Measurements from ENCODE around the gene APCDD1L.
"Not testable (repeated sequence)": the region's sequence is repeated elsewhere in the genome, so short reads cannot be mapped to it uniquely, and the experiment has no call there.

The APCDD1L gene

GRCh38 chr20:58514321-58515232, 622 bp downstream of the APCDD1L start:
- no peak for DNase-seq (ENCODE audit: low spot score)

- no peak for DNase-seq (ENCODE audit: low spot score)
These were observed 1.5 kb downstream of the APCDD1L start for GRCh38 chr20:58513580-58514285.

- no peak for DNase-seq (ENCODE audit: low spot score)
These were observed 2.2 kb downstream of the APCDD1L start for GRCh38 chr20:58512808-58513552.

GRCh38 chr20:58511861-58512260, 3.3 kb downstream of the APCDD1L start:
- no peak for DNase-seq (ENCODE audit: low spot score)

GRCh38 chr20:58511364-58511763, 3.8 kb downstream of the APCDD1L start:
- DNase-seq (ENCODE audit: low spot score): no peak

- no peak for DNase-seq (ENCODE audit: low spot score)
These were observed 4.3 kb downstream of the APCDD1L start for GRCh38 chr20:58510921-58511320.

GRCh38 chr20:58508762-58509395, 6.3 kb downstream of the APCDD1L start:
- no peak for DNase-seq (ENCODE audit: low spot score)

GRCh38 chr20:58506999-58507398, 8.2 kb downstream of the APCDD1L start:
- not testable (repeated sequence) for DNase-seq (ENCODE audit: low spot score)

- no peak for DNase-seq (ENCODE audit: low spot score)
These were observed 10.6 kb downstream of the APCDD1L start for GRCh38 chr20:58504566-58504965.

- DNase-seq (ENCODE audit: low spot score): no peak
These were observed 11.5 kb downstream of the APCDD1L start for GRCh38 chr20:58503668-58504067.

- no peak for DNase-seq (ENCODE audit: low spot score)
These were observed 14.9 kb downstream of the APCDD1L start for GRCh38 chr20:58500256-58500655.

- DNase-seq (ENCODE audit: low spot score): no peak
These were observed 16.6 kb downstream of the APCDD1L start for GRCh38 chr20:58498470-58499068.

- no peak for DNase-seq (ENCODE audit: low spot score)
These were observed 17.3 kb downstream of the APCDD1L start for GRCh38 chr20:58497724-58498469.

- no peak for DNase-seq (ENCODE audit: low spot score)
These were observed 18.0 kb downstream of the APCDD1L start for GRCh38 chr20:58497076-58497641.

- no peak for DNase-seq (ENCODE audit: low spot score)
These were observed 18.8 kb downstream of the APCDD1L start for GRCh38 chr20:58496429-58496769.

- DNase-seq (ENCODE audit: low spot score): no peak
These were observed 19.4 kb downstream of the APCDD1L start for GRCh38 chr20:58495623-58496428.

- DNase-seq (ENCODE audit: low spot score): no peak
These were observed 20.1 kb downstream of the APCDD1L start for GRCh38 chr20:58494923-58495622.

GRCh38 chr20:58492795-58493524, 22.2 kb downstream of the APCDD1L start:
- no peak for DNase-seq (ENCODE audit: low spot score)
